Measurements from ENCODE around the gene NUP210. TPM values are rescaled to one million over a fixed set of nuclear protein-coding genes. Genes with fewer than 3 reads are reported as not detected.

The NUP210 gene
- total RNA-seq, 3 donors from 2014 or later: 6.7 to 14.8 (median 8.1) TPM

GRCh38 chr3:13348661-13349396, 71.3 kb downstream of the NUP210 start:
- intact Hi-C loops (cut with DNase I, micrococcal nuclease): no loop called here
- no peak for TF ChIP-seq CTCF (IDR thresholded peaks at IDR 0.05)
- Histone ChIP-seq H3K4me1 (ENCODE audit: low read depth) (no peaks in the 10 kb centered on the region), H3K36me3 (ENCODE audit: low read depth) (no peaks in the 10 kb centered on the region), H3K4me3 (no peak overlapping the region), H3K9me3 (no peaks in the 10 kb centered on the region)
- no peak for ATAC-seq
- DNase-seq: no peak

DNA sequence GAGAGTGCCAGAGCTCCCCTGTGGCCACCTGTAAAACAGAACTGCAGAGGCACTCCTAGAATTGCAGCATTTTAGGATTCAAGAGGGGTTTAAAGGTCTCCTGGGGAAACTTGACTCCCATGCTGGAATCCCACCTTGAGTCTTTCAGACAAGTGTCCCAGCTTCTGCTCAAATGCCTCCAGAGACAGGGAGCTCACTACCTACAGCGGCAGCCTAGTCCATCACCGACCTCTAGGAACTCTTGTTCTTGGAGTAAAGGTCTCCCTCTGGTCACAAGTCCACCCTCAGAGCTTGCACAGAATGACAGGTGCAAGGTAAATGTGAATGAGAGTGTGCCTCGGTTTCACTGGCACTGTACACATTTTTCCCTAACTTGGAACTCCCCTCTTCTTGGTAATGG, 72.0 kb downstream of the NUP210 start:
- no peak overlapping the region for H3K4me3 ChIP-seq
- no peaks in the 10 kb centered on the region for H3K9me3 ChIP-seq
- DNase-seq: no peak
- TF ChIP-seq CTCF (IDR thresholded peaks at IDR 0.05): no peak
- no peaks in the 10 kb centered on the region for H3K36me3 ChIP-seq (ENCODE audit: low read depth)
- intact Hi-C loops (cut with DNase I, micrococcal nuclease): no loop called here
- ATAC-seq: no peak
- no peaks in the 10 kb centered on the region for H3K4me1 ChIP-seq (ENCODE audit: low read depth)

GRCh38 chr3:13347390-13347950, 72.7 kb downstream of the NUP210 start:
- DNase-seq (no peak), ATAC-seq (no peak)
- Histone ChIP-seq H3K36me3 (ENCODE audit: low read depth) (no peaks in the 10 kb centered on the region), H3K9me3 (no peaks in the 10 kb centered on the region), H3K4me3 (no peak overlapping the region), H3K4me1 (ENCODE audit: low read depth) (no peaks in the 10 kb centered on the region)
- intact Hi-C loops (cut with DNase I, micrococcal nuclease): no loop called here
- TF ChIP-seq CTCF (IDR thresholded peaks at IDR 0.05): no peak

DNA sequence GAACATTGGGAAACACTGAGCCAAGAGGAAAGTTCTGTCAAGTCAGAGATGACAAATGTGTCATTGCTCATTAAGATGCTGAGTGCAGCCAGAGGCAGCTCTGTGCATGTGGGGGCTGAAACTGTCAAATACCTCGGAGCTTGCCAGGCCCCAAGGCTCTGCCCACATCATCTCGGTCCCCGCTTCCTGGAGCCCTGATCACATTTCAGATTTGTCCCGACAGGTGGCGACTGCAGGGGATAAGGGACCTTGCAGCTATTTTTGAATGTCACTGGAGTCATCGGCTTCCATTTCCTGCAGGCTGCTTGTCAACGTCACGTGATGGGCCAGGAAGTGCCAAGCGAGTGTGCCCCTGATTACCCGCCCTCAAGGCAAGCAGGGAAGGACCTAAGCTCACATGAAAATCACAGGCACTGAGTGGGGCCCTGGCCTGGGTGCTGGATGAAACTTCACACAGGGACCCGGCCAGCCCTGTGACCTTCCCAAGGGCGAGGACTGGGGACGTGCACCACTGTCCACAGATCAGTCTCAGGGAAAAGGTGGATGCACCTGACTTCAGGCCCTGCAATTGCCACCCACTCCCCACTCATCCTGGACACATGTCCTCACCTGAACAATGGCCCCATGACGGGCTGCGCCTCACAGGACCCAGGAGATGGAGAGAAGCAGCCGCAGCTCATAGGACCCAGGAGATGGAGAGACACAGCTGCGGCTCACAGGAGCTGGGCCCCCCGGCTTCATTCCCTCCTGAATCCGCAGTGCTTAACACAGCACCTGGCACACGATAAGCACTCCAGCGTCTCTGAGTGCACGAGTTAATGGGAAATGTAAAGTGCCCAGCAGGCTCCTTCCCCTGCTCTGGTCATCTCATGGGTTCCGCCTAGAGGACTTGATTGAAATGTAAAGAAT, 73.4 kb downstream of the NUP210 start:
- no peaks in the 10 kb centered on the region for H3K36me3 ChIP-seq (ENCODE audit: low read depth)
- no peaks in the 10 kb centered on the region for H3K9me3 ChIP-seq
- H3K4me1 ChIP-seq (ENCODE audit: low read depth): no peaks in the 10 kb centered on the region
- DNase-seq (peak in 2 of 3 donors; percentile 26 to 33), ATAC-seq (peak; percentile 56)
- intact Hi-C loops (cut with DNase I, micrococcal nuclease): no loop called here
- no peak for TF ChIP-seq CTCF (IDR thresholded peaks at IDR 0.05)
- H3K4me3 ChIP-seq: no peak overlapping the region

GRCh38 chr3:13345772-13346171, 74.3 kb downstream of the NUP210 start:
- Histone ChIP-seq H3K4me1 (ENCODE audit: low read depth) (no peaks in the 10 kb centered on the region), H3K4me3 (no peak overlapping the region), H3K36me3 (ENCODE audit: low read depth) (no peaks in the 10 kb centered on the region), H3K9me3 (no peaks in the 10 kb centered on the region)
- DNase-seq (no peak), ATAC-seq (no peak)
- no peak for TF ChIP-seq CTCF (IDR thresholded peaks at IDR 0.05)
- intact Hi-C loops (cut with DNase I, micrococcal nuclease): no loop called here
